Choroid plexus epithelial cell (primary cell): ENCODE measurements around the gene TUBE1.

Experiments
- DNase-seq: peaks from one replicate; pipeline ENCODE4 v3.0.0-alpha.2; 2010; ENCODE audit warnings: low read depth
- H3K4me3 ChIP-seq: 2 replicates; pipeline ENCODE4 v1.5.1; 2011; ENCODE audit warnings: low read depth, mild to moderate bottlenecking, control low read depth, low read length, moderate library complexity
- TF ChIP-seq, protein P1 (sequence below): conservative IDR thresholded peaks from 2 replicates; pipeline ENCODE4 v1.5.1; 2011; ENCODE audit warnings: low read depth, mild to moderate bottlenecking, control low read depth, inconsistent platforms, low read length, moderate library complexity

TUBE1 gene

DNA sequence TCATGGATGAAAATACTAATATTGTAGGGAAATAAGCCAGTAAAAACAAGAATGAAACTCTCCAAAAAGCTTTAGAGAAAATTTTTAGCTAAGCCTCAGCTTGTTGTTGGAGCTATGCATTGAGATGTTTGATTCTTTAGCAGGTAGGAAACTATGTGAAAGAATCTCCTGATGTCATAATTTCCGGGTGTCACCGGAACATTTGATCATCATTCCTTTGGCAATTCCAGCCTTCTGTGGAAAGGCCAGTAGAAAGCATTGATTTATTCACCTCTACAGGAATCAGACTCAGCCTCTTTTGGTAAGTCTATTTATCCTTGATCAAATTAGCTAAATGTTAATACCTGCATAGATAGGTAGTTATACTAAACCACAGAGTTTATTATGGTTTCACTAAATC lies 9.6 kb upstream of the TUBE1 start:
- no peak for DNase-seq
- TF ChIP-seq, protein P1, sequence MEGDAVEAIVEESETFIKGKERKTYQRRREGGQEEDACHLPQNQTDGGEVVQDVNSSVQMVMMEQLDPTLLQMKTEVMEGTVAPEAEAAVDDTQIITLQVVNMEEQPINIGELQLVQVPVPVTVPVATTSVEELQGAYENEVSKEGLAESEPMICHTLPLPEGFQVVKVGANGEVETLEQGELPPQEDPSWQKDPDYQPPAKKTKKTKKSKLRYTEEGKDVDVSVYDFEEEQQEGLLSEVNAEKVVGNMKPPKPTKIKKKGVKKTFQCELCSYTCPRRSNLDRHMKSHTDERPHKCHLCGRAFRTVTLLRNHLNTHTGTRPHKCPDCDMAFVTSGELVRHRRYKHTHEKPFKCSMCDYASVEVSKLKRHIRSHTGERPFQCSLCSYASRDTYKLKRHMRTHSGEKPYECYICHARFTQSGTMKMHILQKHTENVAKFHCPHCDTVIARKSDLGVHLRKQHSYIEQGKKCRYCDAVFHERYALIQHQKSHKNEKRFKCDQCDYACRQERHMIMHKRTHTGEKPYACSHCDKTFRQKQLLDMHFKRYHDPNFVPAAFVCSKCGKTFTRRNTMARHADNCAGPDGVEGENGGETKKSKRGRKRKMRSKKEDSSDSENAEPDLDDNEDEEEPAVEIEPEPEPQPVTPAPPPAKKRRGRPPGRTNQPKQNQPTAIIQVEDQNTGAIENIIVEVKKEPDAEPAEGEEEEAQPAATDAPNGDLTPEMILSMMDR, result no peak
- H3K4me3 ChIP-seq, result no peak overlapping the region

- TF ChIP-seq, protein P1, result no peak
- peak overlapping the region; percentile 87 for H3K4me3 ChIP-seq
- DNase-seq, result peak; percentile 8
Measured at GRCh38 chr6:112087916-112088315, 634 bp upstream of the TUBE1 start.

- peak overlapping the region; percentile 87 for H3K4me3 ChIP-seq
- peak; percentile 67 for DNase-seq
- TF ChIP-seq, protein P1, result no peak
Measured at GRCh38 chr6:112086744-112087135, 542 bp downstream of the TUBE1 start.

GRCh38 chr6:112085286-112086065 lies 1.8 kb downstream of the TUBE1 start:
- TF ChIP-seq, protein P1, result no peak
- H3K4me3 ChIP-seq, result no peak overlapping the region
- DNase-seq, result no peak

DNA sequence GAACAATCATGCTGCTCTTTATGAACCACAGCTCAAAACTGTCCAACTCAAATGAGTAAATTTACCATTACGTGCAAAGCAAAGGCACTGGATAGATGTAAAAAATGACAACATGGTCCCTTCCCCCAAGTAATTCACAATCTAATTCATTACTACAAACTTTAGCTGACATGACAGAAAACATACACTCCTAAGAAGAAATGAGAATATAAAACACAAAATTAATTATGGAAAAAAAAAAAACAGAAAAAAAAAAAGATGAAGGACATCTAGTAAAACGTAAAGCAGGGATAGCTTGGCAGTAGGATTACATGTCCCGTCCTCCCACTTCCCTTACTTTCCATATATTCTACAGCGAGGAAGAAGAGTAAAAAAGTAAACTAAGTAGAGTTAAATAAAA lies 5.7 kb downstream of the TUBE1 start:
- no peak for DNase-seq
- TF ChIP-seq, protein P1, result no peak
- no peak overlapping the region for H3K4me3 ChIP-seq

GRCh38 chr6:112066606-112067005 lies 20.7 kb downstream of the TUBE1 start:
- TF ChIP-seq, protein P1, result no peak
- no peak overlapping the region for H3K4me3 ChIP-seq
- DNase-seq, result no peak

GRCh38 chr6:112065426-112065986 lies 21.8 kb downstream of the TUBE1 start:
- peak; percentile 10 for DNase-seq
- TF ChIP-seq, protein P1, result no peak

More at GRCh38 chr6:112065426-112065986, 21.8 kb downstream of the TUBE1 start:
- H3K4me3 ChIP-seq, result no peak overlapping the region
